ENCODE results near the gene CCDC38.

The CCDC38 gene

DNA sequence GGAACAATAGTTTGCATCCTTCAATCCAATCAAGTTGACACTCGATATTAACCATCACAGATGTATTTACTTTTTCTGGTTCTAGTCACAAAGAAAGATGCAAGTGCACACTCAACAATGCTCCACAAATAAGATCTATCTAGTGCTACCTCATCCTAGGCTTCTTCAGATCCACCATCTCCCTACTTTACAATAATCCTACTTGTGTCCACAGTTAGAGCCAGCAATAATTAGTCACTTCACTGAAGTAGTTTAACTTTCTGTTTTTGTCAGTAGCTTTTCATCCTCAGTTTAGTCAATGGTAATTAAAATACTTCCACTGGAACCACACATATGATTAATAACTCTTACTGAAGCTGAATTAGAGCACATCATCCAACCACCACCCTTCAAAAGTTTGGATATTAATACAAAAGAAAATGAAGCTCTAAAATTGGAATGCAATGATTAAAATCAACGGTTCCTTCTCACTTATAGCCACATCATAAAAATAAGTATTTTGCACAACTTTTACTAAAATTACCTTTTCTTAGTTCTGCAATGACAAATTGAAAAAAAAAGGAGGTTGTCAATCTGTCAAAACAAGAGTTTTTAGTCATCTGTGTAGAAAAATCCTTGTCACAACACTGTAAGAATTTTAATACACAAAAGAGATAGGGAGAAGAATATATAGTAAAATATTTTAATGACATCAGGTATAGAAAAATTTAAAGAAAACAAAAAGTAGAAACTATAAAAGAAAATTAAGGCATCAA is 111.9 kb downstream of the CCDC38 start:
- no peak for DNase-seq

GRCh38 chr12:95829395-95829794 is 113.0 kb downstream of the CCDC38 start:
- DNase-seq, result no peak

DNA sequence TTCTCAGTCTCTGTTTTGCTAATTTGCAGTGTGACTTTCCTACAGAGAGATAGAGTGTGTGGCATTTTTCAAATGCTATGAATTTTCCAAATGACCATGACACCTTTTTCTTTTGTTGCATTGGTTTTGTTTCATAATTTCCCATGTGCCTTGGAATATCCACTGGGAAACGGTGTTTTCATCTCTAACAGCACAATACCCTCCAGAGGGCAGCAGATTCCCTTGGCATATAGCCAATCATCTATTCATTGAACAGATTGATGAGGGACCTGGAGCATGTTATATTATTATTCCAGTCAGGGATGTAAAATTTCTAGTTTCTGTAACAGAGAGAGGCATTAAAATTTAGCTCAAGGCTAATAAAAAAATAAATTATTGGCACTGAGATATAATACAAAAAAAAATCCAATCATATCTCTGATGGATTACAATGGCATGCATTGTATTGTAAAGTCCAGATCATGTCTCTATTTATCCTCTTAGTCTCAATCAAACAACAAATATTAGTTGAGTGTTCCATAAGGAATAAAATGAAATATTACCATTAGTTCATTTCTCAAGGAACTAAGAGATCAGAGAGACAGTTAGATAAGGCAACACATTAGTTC is 122.2 kb downstream of the CCDC38 start:
- no peak for DNase-seq

All from stimulated activated naive CD4-positive, alpha-beta T cell treated with Interleukin-2 at 50 U/mL for 16 hours (primary cell).